K562 treated with DMSO at 1 percent for 48 hours (cell line): ENCODE results near the gene KRTAP21-3. TPM values are rescaled to one million over a fixed set of nuclear protein-coding genes. Genes with fewer than 3 reads are reported as not detected.

Experiments
- total RNA-seq: library from RNA; unstranded; fragments of 300-600 nt; gene quantifications from 2 replicates; pipeline ENCODE4 v1.2.3, GENCODE V29; 2022; ENCODE audit warnings: low replicate concordance; ENCODE audit errors: extremely low read depth

The KRTAP21-3 gene, protein sequence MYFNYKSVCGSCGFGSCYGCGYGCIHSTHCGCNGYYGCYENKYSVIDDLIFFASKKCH
- total RNA-seq: not detected in 2 replicates

DNA sequence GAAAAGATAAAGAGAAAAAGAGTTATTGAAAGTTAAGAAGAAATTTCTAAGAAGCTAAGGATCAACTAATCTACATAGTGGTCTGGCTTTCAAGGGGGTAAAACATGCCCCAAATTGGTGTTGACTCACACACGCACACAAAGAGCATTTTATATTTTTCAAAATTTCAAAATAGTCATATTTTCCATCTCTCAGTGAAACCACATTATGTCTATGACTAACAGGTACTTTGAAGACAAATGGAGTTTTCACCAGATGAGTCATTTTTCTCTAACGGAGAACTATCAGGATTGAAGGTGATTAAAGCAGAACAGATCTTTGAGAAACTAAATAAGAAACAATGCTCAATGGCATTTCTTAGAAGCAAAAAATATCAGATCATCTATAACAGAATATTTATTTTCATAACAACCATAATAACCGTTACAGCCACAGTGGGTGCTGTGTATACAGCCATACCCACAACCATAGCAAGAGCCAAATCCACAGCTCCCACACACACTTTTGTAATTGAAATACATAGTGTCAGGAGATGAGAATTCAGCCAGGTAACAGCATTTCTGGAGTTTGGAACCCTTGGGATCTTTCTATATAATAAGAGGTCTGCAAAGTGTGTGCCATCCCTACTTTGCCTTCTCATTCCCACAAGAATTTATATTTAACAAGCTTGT, at the start of gene KRTAP21-3:
TSS of gene KRTAP21-3 (minus strand) at position 539 of the 671 bp plus-strand sequence. CDS start at position 521, 18 bp downstream.

GRCh38 chr21:30755328-30755727, 36.8 kb upstream of the KRTAP21-3 start, which contains the start of gene KRTAP21-1:
KRTAP21-1 (minus strand) TSS chr21:30755428; CDS start chr21:30755378, 50 bp downstream.

DNA sequence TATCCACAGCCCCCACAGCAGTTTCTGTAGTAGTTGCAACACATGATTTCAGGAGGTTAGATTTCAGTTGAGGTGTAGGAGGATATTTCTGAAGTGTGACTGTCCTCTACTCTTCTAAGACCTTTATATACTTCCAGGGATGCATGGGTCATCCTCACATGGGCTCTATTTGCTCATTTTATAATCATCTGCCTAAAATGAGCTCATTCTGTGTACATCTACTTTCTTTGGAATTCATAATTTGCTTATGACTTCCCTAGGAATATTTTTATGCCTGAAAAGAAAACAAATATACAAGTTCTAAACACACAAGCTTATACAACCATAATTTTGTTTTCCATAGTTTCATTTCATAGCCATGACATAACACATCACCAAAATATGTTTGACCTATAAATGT, 28.6 kb upstream of the KRTAP21-3 start, which contains the start of gene KRTAP21-2:
TSS of gene KRTAP21-2 (minus strand) at position 101 of the 400 bp plus-strand sequence. CDS start at position 44, 57 bp downstream.

Other genes with a start within 250 kb of the KRTAP21-3 start
- gene KRTAP19-1, start 238.4 kb downstream of the KRTAP21-3 start, total RNA-seq: not detected in 2 replicates
- not detected in 2 replicates for gene KRTAP19-2, start 231.3 kb downstream of the KRTAP21-3 start, total RNA-seq
- gene KRTAP19-3, start 226.8 kb downstream of the KRTAP21-3 start, total RNA-seq: not detected in 2 replicates
- gene KRTAP19-4, start 221.6 kb downstream of the KRTAP21-3 start, total RNA-seq: not detected in 2 replicates
- not detected in 2 replicates for gene KRTAP19-5, start 216.6 kb downstream of the KRTAP21-3 start, total RNA-seq
- not detected in 2 replicates for gene KRTAP19-6, start 176.9 kb downstream of the KRTAP21-3 start, total RNA-seq
- gene KRTAP19-7, start 157.5 kb downstream of the KRTAP21-3 start, total RNA-seq: not detected in 2 replicates
- not detected in 2 replicates for gene KRTAP22-2, start 128.4 kb downstream of the KRTAP21-3 start, total RNA-seq
- not detected in 2 replicates for gene KRTAP6-3, start 126.3 kb downstream of the KRTAP21-3 start, total RNA-seq
- not detected in 2 replicates for gene KRTAP6-2, start 119.9 kb downstream of the KRTAP21-3 start, total RNA-seq
- not detected in 2 replicates for gene KRTAP22-1, start 117.7 kb downstream of the KRTAP21-3 start, total RNA-seq
- gene KRTAP6-1, start 104.8 kb downstream of the KRTAP21-3 start, total RNA-seq: not detected in 2 replicates
- gene KRTAP20-1, start 102.4 kb downstream of the KRTAP21-3 start, total RNA-seq: not detected in 2 replicates
- not detected in 2 replicates for gene KRTAP20-4, start 98.2 kb downstream of the KRTAP21-3 start, total RNA-seq
- gene KRTAP20-2, start 83.6 kb downstream of the KRTAP21-3 start, total RNA-seq: not detected in 2 replicates
- gene KRTAP20-3, start 75.9 kb downstream of the KRTAP21-3 start, total RNA-seq: not detected in 2 replicates
- gene KRTAP21-2, start 28.5 kb upstream of the KRTAP21-3 start, total RNA-seq: not detected in 2 replicates
- gene KRTAP21-1, start 36.7 kb upstream of the KRTAP21-3 start, total RNA-seq: not detected in 2 replicates
- gene KRTAP8-1, start 94.5 kb upstream of the KRTAP21-3 start, total RNA-seq: not detected in 2 replicates
- gene KRTAP7-1, start 111.0 kb upstream of the KRTAP21-3 start, total RNA-seq: not detected in 2 replicates
- gene KRTAP11-1, start 162.8 kb upstream of the KRTAP21-3 start, total RNA-seq: not detected in 2 replicates